Fibroblast of lung (primary cell): ENCODE data around the gene TRAF2. TPM values are rescaled to one million over a fixed set of nuclear protein-coding genes. Genes with fewer than 3 reads are reported as not detected.

Experiments used
- DNase-seq, 2 donors: peaks; one replicate each; pipeline versions ENCODE4 v3.0.0 to v3.0.0-alpha.2; 2010; ENCODE audit warnings: low read depth in 2 of 2
- H2AFZ ChIP-seq: 2 replicates; pipeline ENCODE4 v1.5.1; 2012; ENCODE audit warnings: low read length, control low read depth, inconsistent platforms
- H3K27ac ChIP-seq: 2 replicates; pipeline ENCODE4 v1.5.1; 2011; ENCODE audit warnings: low read length, control low read depth; ENCODE audit not compliant: insufficient read depth
- H3K27me3 ChIP-seq: 2 replicates; pipeline ENCODE4 v1.5.1; 2011; ENCODE audit warnings: mild to moderate bottlenecking, low read length; ENCODE audit not compliant: control insufficient read depth, insufficient read depth
- H3K36me3 ChIP-seq: 2 replicates; pipeline ENCODE4 v1.5.1; 2011; ENCODE audit warnings: low read length; ENCODE audit not compliant: control insufficient read depth, insufficient read depth
- H3K4me1 ChIP-seq: 2 replicates; pipeline ENCODE4 v1.5.1; 2011; ENCODE audit warnings: low read length; ENCODE audit not compliant: control insufficient read depth, insufficient read depth; ENCODE audit errors: extremely low read depth
- H3K4me2 ChIP-seq: 2 replicates; pipeline ENCODE4 v1.5.1; 2011; ENCODE audit warnings: low read length, control low read depth; ENCODE audit not compliant: insufficient read depth; ENCODE audit errors: extremely low read depth
- H3K4me3 ChIP-seq, 4 experiments: fragments of 200-600 bp in 1 of 4; sonication (generic) in 1 of 4; replicated peaks in 1 of 4; 2 replicates each; pipeline ENCODE4 v1.5.1; 2011 to 2016; ENCODE audit warnings: low read length in 4 of 4, low read depth in 3 of 4, mild to moderate bottlenecking in 3 of 4, control low read depth in 2 of 4, inconsistent platforms in 1 of 4, mixed read lengths in 1 of 4; ENCODE audit not compliant: insufficient read depth in 1 of 4; ENCODE audit errors: control extremely low read depth in 1 of 4
- H3K79me2 ChIP-seq: 2 replicates; pipeline ENCODE4 v1.5.1; 2012; ENCODE audit warnings: mild to moderate bottlenecking, low read length, inconsistent platforms; ENCODE audit not compliant: control insufficient read depth, insufficient read depth
- H3K9ac ChIP-seq: 2 replicates; pipeline ENCODE4 v1.5.1; 2011; ENCODE audit warnings: mild to moderate bottlenecking, low read length, control low read depth; ENCODE audit not compliant: insufficient read depth
- H3K9me3 ChIP-seq: 2 replicates; pipeline ENCODE4 v1.5.1; 2012; ENCODE audit warnings: low read depth, low read length; ENCODE audit not compliant: control insufficient read depth, insufficient read depth
- H4K20me1 ChIP-seq: 2 replicates; pipeline ENCODE4 v1.5.1; 2011; ENCODE audit warnings: low read length; ENCODE audit not compliant: control insufficient read depth, insufficient read depth; ENCODE audit errors: extremely low read depth
- EZH2 ChIP-seq: IDR thresholded peaks from 2 replicates; pipeline ENCODE4 v1.5.1; 2012; ENCODE audit warnings: low read length, control low read depth, mild to moderate bottlenecking; ENCODE audit errors: missing control alignments
- polyA plus RNA-seq, 2 donors: library from polyadenylated mRNA; depleted of rRNA in 1 of 2; stranded (reverse) in 1 of 2; unstranded in 1 of 2; fragments of >200 nt; gene quantifications; 2 replicates each; pipeline ENCODE4 v1.2.1, GENCODE V29; 2011 to 2012; ENCODE audit warnings: missing spikeins in 1 of 2
- total RNA-seq: library from RNA; depleted of rRNA; stranded (reverse); fragments of >200 nt; gene quantifications from 2 replicates; pipeline ENCODE4 v1.2.1, GENCODE V29; 2014
- TF ChIP-seq, protein P1 (sequence below), 2 donors: IDR thresholded peaks in 1 of 2; conservative IDR thresholded peaks in 1 of 2; 1 replicate in 1 of 2; 2 replicates in 1 of 2; pipeline ENCODE4 v1.5.1; 2011 to 2012; ENCODE audit warnings: low read length in 2 of 2, control low read depth in 1 of 2, inconsistent platforms in 1 of 2, low read depth in 1 of 2, mild to moderate bottlenecking in 1 of 2

The TRAF2 gene
- total and polyA plus RNA-seq, 2 donors (not counting 1 experiment from before 2014, with no cell fraction given) = 3.7 to 8.4 TPM

GRCh38 chr9:136951541-136952320 lies 65.4 kb downstream of the TRAF2 start, which contains the start of gene LCN12:
LCN12 (plus strand) TSS chr9:136952273; CDS start chr9:136952328, 55 bp downstream.
- no peaks in the 10 kb centered on the region for H3K9me3 ChIP-seq
- H3K4me1 ChIP-seq = no peaks in the 10 kb centered on the region
- no peak for DNase-seq
- TF ChIP-seq, protein P1, sequence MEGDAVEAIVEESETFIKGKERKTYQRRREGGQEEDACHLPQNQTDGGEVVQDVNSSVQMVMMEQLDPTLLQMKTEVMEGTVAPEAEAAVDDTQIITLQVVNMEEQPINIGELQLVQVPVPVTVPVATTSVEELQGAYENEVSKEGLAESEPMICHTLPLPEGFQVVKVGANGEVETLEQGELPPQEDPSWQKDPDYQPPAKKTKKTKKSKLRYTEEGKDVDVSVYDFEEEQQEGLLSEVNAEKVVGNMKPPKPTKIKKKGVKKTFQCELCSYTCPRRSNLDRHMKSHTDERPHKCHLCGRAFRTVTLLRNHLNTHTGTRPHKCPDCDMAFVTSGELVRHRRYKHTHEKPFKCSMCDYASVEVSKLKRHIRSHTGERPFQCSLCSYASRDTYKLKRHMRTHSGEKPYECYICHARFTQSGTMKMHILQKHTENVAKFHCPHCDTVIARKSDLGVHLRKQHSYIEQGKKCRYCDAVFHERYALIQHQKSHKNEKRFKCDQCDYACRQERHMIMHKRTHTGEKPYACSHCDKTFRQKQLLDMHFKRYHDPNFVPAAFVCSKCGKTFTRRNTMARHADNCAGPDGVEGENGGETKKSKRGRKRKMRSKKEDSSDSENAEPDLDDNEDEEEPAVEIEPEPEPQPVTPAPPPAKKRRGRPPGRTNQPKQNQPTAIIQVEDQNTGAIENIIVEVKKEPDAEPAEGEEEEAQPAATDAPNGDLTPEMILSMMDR (conservative IDR thresholded peaks at IDR 0.05 in 1 of 2, IDR thresholded peaks at IDR 0.05 in 1 of 2; ENCODE audit: low read depth in 1 of 2, low read length in 2 of 2) = no peak
- no peak for TF ChIP-seq EZH2
- no peak within 1 kb of the TSS for H3K27ac ChIP-seq
- H3K4me3 ChIP-seq = no peak within 1 kb of the TSS
- H3K4me2 ChIP-seq = no peak within 1 kb of the TSS
- H3K36me3 ChIP-seq = no peaks in the 10 kb centered on the region
- H4K20me1 ChIP-seq = no peaks in the 10 kb centered on the region
- H2AFZ ChIP-seq = no peak within 1 kb of the TSS
- no peaks in the 10 kb centered on the region for H3K27me3 ChIP-seq
- no peaks in the 10 kb centered on the region for H3K79me2 ChIP-seq
- H3K9ac ChIP-seq = no peak within 1 kb of the TSS

- Histone ChIP-seq H3K79me2 (no peaks in the 10 kb centered on the region), H3K27ac (no peak overlapping the region), H3K36me3 (no peaks in the 10 kb centered on the region), H2AFZ (no peak overlapping the region), H3K4me2 (no peak overlapping the region), H3K9me3 (no peaks in the 10 kb centered on the region), H3K27me3 (no peaks in the 10 kb centered on the region), H3K4me1 (no peaks in the 10 kb centered on the region), H3K4me3 (no peak overlapping the region), H3K9ac (no peak overlapping the region), H4K20me1 (no peaks in the 10 kb centered on the region)
- no peak for TF ChIP-seq EZH2
- DNase-seq = no peak
Measured at GRCh38 chr9:136952321-136952850, 66.1 kb downstream of the TRAF2 start.

- Histone ChIP-seq H3K4me1 (no peaks in the 10 kb centered on the region), H3K9me3 (no peaks in the 10 kb centered on the region), H3K4me3 (no peak overlapping the region), H3K27ac (no peak overlapping the region), H3K79me2 (no peaks in the 10 kb centered on the region), H4K20me1 (no peaks in the 10 kb centered on the region), H3K27me3 (no peaks in the 10 kb centered on the region), H3K9ac (no peak overlapping the region), H2AFZ (no peak overlapping the region), H3K4me2 (no peak overlapping the region), H3K36me3 (no peaks in the 10 kb centered on the region)
- no peak for DNase-seq
- no peak for TF ChIP-seq EZH2
- TF ChIP-seq, protein P1 (conservative IDR thresholded peaks at IDR 0.05 in 1 of 2, IDR thresholded peaks at IDR 0.05 in 1 of 2; ENCODE audit: low read depth in 1 of 2, low read length in 2 of 2) = no peak
Measured at GRCh38 chr9:136952876-136953770, 66.8 kb downstream of the TRAF2 start.
